HG02884 (cell line): ENCODE data around the gene PHF21B.

Experiments
- ATAC-seq: cut with Tn5 transposase; IDR thresholded peaks from one replicate; pipeline ENCODE4 v1.9.1; 2021; ENCODE audit warnings: mild to moderate bottlenecking, moderate library complexity; ENCODE audit not compliant: unreplicated experiment

PHF21B gene

GRCh38 chr22:44938886-44939285, 70.9 kb downstream of the PHF21B start:
- ATAC-seq, result no peak

GRCh38 chr22:44937216-44937615, 72.6 kb downstream of the PHF21B start:
- ATAC-seq, result no peak

- ATAC-seq, result no peak
Observed at GRCh38 chr22:44936201-44936600, 73.6 kb downstream of the PHF21B start.

GRCh38 chr22:44935724-44936123, 74.1 kb downstream of the PHF21B start:
- ATAC-seq, result no peak

- no peak for ATAC-seq
Observed at GRCh38 chr22:44934454-44934735, 75.4 kb downstream of the PHF21B start.

- no peak for ATAC-seq
Observed at GRCh38 chr22:44933666-44934453, 75.9 kb downstream of the PHF21B start.

- ATAC-seq, result no peak
Observed at GRCh38 chr22:44932493-44932892, 77.3 kb downstream of the PHF21B start.

GRCh38 chr22:44931766-44932165, 78.0 kb downstream of the PHF21B start:
- no peak for ATAC-seq

GRCh38 chr22:44931077-44931540, 78.7 kb downstream of the PHF21B start:
- no peak for ATAC-seq

- no peak for ATAC-seq
Observed at GRCh38 chr22:44930711-44931035, 79.1 kb downstream of the PHF21B start.

GRCh38 chr22:44930016-44930710, 79.6 kb downstream of the PHF21B start:
- no peak for ATAC-seq

- ATAC-seq, result no peak
Observed at GRCh38 chr22:44929359-44930015, 80.3 kb downstream of the PHF21B start.

GRCh38 chr22:44928711-44929358, 81.0 kb downstream of the PHF21B start:
- no peak for ATAC-seq

- ATAC-seq, result no peak
Observed at GRCh38 chr22:44928136-44928463, 81.7 kb downstream of the PHF21B start.

- no peak for ATAC-seq
Observed at GRCh38 chr22:44927463-44928135, 82.2 kb downstream of the PHF21B start.

GRCh38 chr22:44926491-44927415, 83.1 kb downstream of the PHF21B start:
- no peak for ATAC-seq

- ATAC-seq, result no peak
Observed at GRCh38 chr22:44926124-44926475, 83.7 kb downstream of the PHF21B start.

- ATAC-seq, result no peak
Observed at GRCh38 chr22:44925465-44926123, 84.2 kb downstream of the PHF21B start.

GRCh38 chr22:44924710-44925109, 85.1 kb downstream of the PHF21B start:
- ATAC-seq, result no peak

- ATAC-seq, result no peak
Observed at GRCh38 chr22:44924098-44924497, 85.7 kb downstream of the PHF21B start.
